Right ventricle myocardium inferior (tissue), 1 donor: Measurements from ENCODE around the gene ANKRD30A. TPM values are rescaled to one million over a fixed set of nuclear protein-coding genes. Genes with fewer than 3 reads are reported as not detected.
"Not testable (repeated sequence)": the region's sequence is repeated elsewhere in the genome, so short reads cannot be mapped to it uniquely, and the experiment has no call there.

ENCODE experiments used
- ATAC-seq: fragments of 200-7000 bp; cut with Tn5 transposase; one replicate; pipeline ENCODE4 v1.9.1; 2020; ENCODE audit warnings: mild to moderate bottlenecking, moderate library complexity
- DNase-seq: peaks from one replicate; pipeline ENCODE4 v3.0.0; 2021; ENCODE audit errors: missing footprints
- intact Hi-C: fragments of 100-400 bp; cut with DNase I; formaldehyde crosslinking; loops from one replicate; pipeline ENCODE4 v1.11.0; 2022
- total RNA-seq: library from RNA; stranded (reverse); fragmentation: NEBNext Ultra II Directional; extraction: Animal tissue kit (Norgen Biotek cat#: 25700); gene quantifications from one replicate; pipeline ENCODE4 v1.2.1, GENCODE V29; 2021
- donor health status: DM: no; HTN: yes; CAD: no; lungs with severe emphysema.

The ANKRD30A gene
- total RNA-seq, 1 donor from 2014 or later: not detected

DNA sequence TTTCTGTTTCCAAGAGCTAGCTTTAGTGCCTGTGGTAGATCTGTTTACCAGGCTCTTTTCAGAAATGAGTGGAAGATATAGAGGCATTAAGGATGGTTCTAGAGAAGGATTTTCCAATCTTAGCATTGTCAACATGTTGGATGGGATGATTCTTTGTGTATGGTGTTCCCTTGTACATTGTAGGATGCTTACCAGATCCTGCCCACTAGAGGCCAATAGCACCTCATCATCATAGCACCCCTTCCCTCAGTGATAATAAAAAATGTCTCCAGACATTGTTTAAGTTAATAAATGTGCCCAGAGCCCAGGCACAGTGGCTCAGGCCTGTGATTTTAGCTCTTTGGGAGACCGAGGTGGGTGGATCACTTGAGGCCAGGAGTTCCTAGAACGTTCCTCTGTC, 121.2 kb downstream of the ANKRD30A start:
- ATAC-seq (no peak), DNase-seq (no peak)
- intact Hi-C loops: no loop called here

DNA sequence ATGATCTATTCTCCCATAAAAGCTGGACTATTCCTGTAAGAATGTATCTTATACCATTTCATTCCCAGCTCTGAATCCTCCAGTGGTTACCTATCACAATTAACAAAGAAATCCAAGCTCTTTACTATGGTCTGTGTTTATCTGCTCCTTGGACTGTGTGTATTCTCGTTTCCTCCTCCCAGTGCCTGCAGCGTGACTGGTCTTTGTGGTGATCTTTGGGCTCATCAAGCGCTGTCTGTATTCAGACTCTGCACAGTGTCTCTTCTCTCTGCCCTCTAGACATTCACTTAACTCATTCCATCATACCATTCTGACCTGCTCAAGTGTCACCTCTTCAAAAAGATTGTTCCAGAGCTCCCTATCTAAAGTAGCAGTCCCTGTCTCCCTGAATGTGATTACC, 130.4 kb downstream of the ANKRD30A start:
- DNase-seq, intact Hi-C loops, ATAC-seq: not testable (repeated sequence)

DNA sequence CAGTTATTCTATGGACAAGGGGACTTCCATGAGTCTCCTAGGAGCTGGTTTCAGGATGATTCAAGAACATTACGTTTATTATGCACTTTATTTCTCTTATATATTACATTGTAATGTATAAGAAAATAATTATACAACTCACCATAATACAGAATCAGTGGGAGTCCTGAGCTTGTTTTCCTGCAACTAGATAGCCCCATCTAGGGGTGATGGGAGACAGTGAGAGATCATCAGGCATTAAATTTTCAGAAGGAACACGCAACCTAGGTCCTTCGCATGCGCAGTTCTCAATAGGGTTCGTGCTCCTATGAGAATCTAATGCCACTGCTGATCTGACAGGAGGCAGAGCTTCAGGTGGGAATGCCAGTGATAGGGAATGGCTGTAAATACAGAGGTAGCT, 137.9 kb downstream of the ANKRD30A start:
- DNase-seq (no peak), ATAC-seq (no peak)
- intact Hi-C loops: no loop called here

DNA sequence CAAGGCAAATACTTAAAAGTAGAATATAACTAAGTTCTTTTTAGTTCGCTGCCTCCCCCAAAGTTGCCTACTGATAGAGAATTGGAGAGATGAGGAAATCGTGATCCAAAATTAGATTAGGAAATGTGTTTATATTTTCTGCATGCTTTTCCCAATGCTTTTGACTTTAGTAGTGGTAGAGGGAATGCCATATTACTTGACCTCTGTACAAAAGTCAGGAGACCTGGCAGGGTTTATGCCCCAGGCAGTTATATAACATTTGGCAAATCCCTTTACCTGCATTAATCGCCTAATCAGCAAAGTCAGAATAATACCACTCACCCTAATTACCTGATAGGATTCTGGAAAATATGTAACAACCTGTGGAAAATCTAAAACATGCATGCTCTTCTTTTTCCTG, 142.9 kb downstream of the ANKRD30A start:
- no peak for DNase-seq
- intact Hi-C loops: no loop called here
- ATAC-seq: no peak

DNA sequence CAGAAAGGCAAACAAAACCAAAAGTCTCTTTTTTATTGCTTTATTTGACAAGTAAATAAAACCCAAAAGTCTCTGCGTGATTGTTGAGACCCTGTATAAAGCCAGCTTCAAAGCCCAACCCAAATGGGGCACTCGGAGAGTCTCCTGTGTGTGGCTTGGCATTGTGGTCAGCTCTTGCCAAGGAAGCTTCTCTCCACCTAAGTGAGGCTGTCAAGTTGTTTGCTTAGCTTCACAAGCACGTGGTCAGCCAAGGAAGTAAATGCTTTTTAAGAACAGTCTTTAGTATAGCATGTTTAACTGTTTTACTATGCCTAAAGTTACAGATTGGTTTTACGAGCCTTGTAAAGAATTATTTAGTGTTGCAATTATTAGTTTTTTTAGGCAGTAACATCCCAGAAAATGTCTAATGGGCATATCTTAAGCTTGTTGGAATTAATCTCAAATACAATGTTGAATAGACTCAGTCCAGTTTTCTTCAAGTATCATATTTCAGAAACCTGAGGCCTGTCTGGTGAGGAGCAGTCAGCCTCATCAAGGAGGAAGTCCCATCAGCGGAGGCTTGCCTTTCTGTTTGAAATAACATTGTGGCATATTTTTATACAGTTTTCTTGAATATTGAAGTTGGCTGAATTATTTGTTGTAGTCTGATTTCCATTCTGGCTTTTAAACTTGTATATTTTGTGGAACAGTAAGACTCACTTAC, 144.3 kb downstream of the ANKRD30A start:
- no peak for ATAC-seq
- intact Hi-C loops: no loop called here
- no peak for DNase-seq

DNA sequence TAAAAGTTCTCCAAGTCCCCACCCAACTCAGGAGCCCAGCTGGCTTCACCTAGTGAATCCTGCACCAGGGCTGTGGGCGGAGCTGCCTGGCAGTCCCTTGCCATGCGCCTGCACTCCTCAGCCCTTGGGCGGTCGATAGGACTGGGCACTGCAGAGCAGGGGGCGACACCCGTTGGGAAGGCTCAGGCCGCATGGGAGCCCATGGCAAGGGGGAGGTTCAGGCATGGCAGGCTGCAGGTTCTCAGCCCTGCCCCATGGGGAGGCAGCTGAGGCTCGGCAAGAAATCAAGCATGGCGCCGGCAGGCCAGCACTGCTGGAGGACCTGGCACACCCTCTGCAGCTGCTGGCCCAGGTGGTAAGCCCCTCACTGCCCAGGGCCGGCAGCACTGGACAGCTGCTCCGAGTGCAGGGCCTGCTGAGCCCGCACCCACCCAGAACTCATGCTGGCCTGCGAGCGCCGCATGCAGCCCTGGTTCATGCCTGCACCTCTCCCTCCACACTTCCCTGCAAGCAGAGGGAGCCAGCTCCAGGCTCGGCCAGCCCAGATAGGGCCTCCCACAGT, 149.9 kb downstream of the ANKRD30A start:
- DNase-seq (no peak), ATAC-seq (no peak)
- intact Hi-C loops: no loop called here

DNA sequence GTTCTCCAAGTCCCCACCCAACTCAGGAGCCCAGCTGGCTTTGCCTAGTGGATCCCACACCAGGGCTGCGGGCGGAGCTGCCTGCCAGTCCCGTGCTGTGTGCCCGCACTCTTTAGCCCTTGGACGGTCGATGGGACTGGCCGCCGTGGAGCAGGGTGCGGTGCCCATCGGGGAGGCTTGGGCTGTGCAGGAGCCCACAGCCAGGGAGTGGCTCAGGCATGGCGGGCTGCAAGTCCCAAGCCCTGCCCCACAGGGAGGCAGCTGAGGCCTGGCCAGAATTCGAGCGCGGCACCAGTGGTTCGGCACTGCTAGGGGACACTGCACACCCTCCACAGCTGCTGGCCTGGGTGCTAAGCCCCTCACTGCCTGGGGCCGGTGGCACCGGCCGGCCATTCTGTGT, 159.7 kb downstream of the ANKRD30A start:
- ATAC-seq (no peak), DNase-seq (no peak)
- intact Hi-C loops: no loop called here

DNA sequence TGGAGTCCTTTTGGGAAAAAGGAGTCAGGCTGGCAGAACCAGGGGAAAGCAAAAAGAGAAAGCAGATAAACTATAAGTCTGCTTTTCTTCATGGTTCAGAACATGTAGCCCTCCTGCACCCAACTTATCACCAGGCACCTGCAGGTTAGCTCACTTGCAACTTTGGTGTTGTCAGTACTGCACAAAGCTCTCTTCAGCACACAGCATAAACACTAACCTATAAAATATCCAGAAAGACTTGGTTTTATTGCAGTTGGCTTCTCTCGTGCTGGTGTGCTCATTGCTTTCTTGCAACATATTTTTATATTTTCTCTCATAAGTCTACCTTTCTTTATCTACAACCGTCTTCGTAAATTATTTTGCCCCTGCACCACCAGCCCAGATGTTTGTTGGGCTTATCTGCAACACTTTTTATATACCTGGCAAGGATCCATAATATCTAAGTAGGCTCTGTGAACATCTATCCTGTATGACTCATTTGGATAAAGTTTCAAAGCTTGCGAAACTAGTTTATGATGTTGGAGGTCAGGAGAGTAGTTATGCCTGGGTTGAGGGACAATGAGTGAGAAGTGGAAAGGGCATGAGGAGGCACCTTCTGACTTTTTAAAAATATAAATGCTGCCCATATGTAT, 164.6 kb downstream of the ANKRD30A start:
- DNase-seq (no peak), ATAC-seq (no peak)
- intact Hi-C loops: no loop called here

DNA sequence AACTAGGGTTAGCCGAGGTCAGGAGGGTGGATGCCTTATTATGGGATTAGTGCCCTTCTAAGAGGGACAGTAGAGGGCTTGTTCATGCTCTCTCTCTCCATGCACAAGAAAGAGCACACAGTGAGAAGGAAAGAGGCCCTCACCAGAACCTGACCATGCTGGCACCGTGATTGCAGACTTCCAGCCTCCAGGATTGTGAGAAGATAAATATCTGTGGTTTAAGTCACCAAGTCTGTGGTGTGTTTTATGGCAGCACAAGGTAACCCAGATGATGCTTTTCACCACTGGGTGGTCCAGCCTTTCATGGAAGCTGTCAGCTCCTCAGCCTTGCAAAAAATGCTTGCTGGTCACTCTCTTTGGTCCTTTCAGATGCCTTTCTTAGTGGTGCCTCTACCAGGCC, 175.9 kb downstream of the ANKRD30A start:
- ATAC-seq: no peak
- intact Hi-C loops: no loop called here
- DNase-seq: no peak

DNA sequence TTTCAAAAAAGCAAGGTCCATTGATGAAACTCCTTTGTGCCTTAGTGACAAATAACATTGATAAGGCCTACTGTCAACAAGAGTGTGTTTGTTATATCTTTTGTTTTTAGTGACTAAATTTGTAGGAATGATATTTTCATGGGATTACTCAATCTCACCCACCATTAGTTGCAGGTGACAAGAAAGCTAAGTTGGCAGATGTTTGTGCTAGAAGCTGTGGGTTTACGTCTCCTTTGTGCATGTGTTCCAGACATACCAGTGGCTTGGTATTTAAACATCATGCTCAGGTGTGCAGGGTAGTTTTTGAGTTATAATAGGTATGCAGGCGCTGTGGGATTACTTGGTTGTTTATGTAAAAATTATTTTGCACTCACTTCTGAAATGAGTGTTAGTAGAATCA, 178.6 kb downstream of the ANKRD30A start:
- ATAC-seq (no peak), DNase-seq (no peak)
- intact Hi-C loops: no loop called here

DNA sequence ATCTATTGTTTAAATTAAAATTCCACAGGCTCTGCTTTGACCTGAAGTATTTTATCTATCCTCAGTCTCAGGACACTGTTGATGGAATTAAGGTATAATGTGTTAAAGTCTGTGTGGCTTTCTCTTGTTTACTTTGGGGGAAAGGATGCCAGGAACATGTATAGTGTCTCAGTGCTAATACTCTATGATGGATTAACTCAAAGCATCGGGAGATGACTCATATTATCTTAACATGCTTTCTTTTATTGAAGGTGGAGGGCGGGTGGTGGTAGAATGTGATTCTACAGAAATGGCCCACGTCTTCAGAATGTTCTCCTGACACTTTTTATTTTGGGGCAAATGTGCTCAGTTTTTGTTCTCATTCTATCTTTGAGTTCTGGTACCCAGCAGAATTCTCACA, 189.0 kb downstream of the ANKRD30A start:
- intact Hi-C loops: no loop called here
- no peak for DNase-seq

DNA sequence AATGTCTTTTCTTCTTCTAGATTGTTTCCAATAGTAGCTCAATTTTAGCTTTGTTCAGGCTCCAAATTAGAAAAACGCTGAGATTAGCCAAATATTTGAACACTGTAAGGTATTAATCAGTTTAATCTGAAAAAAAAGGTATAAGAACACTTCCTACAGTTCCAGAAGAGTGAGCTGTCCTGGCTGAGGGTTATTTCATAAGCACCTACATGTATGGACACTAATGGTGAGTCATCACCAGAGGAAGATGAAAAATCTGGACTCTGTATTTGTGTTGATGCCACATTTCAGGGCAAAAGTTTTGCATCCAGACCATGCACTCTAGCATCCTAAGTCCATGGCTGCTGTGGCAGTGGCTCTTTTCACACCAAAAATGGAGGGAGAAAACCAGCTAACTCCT, 189.5 kb downstream of the ANKRD30A start:
- DNase-seq: no peak
- ATAC-seq: no peak
- intact Hi-C loops: no loop called here

More for the DNA sequence above, 189.0 kb downstream of the ANKRD30A start:
- no peak for ATAC-seq

DNA sequence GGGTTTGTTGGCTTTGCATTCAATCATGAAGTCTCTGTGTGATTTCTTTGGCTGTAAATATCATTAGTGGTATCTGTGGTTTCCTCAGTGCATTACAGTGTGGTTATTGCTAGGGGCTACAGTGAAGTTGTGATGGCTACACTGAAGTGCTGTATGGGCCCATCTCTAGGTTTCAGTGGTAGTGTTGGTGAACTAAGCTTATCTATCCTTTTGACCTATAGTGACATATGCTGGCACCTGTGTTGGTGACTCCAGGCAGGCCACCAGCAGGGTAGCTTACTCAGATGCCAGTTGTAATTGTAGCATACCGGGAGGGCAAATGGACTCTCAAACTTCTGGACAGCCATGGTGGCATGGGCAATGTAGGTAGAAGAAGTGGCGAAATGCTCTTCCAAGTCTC, 219.0 kb downstream of the ANKRD30A start:
- DNase-seq (no peak), ATAC-seq (no peak)
- intact Hi-C loops: no loop called here

DNA sequence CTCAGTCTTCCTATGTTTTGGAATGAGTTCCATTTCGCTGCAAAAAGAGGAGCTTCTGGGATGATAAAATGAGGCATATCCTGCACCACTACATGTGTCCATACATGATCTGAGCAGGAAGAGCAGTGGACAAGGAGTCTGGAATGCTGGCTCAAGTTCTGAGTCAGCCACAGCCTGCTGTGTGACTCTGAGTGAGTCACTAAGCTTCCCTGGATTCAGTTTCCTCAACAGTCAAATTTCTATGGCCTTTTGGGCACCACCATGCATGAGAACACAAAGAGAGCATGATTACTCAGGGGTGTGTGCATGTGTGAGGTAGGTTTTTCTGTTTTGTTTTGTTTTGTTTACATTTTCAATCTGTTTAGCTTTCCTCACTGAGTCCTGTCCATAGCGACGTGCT, 254.6 kb downstream of the ANKRD30A start:
- intact Hi-C loops: no loop called here
- no peak for DNase-seq
- no peak for ATAC-seq

DNA sequence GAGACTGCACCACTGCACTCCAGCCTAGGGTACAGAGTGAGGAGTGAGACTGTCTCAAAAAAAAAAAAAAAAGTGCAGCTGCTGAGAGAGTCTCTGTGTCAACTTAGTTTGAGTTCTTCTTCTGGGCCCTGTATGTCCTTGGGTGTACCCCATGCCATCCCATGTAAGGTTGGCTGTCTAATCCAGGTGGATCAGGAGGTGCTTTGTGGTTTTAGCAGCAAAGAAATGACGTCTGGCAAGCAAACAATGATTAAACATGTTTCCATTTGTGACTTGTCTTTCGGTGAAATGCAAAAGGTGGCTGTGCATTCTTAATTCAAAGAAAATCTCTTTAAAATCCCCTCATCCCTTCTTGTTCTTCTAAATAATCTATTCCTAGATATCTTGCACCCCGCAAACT, 255.9 kb downstream of the ANKRD30A start:
- no peak for ATAC-seq

DNA sequence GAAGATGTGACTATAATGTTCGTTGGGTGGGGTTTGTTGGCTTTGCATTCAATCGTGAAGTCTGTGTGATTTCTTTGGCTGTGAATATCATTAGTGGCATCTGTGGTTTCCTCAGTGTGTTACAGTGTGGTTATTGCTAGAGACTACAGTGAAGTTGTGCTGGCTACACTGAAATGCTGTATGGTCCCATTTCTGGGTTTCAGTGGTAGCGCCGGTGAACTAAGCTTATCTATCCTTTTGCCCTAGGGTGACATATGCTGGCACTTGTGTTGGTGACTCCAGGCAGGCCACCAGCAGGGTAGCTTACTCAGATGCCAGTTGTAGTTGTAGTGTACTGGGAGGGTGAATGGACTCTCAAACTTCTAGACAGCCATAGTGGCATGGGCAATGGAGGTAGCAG, 259.5 kb downstream of the ANKRD30A start:
- intact Hi-C loops: no loop called here
- no peak for DNase-seq
- ATAC-seq: no peak

More for the DNA sequence above, 255.9 kb downstream of the ANKRD30A start:
- no peak for DNase-seq
- intact Hi-C loops: no loop called here

DNA sequence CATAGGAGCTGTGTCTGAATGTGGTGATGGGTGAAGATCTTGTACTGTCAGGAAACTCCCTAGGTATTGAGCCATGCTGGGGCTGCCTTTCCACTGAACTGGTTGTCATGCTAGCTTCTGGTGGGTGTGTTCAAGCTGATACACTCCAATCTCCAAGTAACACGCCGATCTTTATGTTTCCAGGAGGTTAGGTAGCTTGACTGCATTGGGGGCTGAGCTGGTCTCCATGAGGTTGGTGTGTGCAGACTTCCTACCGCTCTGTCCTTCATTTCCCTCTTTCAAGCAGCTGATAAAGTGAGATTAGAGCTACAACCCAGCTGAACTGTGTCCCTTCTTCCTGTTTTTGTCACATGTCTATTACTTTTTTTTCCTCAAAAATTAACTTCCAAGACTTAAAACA, 265.5 kb downstream of the ANKRD30A start:
- DNase-seq (no peak), ATAC-seq (no peak)
- intact Hi-C loops: no loop called here

DNA sequence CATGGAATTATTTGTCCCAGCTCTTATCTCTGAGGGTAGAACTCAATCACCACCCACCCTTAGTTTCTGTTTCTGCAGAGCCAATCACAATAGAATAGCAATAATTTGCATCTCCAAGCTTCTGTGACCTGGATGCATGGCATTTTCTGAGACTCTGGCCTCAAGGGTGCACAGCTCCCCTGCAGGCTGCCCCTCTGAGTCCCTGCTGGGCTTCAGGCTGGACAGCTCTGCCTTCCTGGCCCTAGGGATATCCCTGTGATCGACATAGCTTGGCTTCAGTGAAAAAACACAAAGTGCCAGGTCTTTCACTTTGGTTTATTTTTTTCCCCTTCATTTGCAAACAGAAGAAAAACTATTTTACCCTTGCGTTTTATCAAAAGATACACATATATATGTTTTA, 275.4 kb downstream of the ANKRD30A start:
- ATAC-seq, DNase-seq, intact Hi-C loops: not testable (repeated sequence)

DNA sequence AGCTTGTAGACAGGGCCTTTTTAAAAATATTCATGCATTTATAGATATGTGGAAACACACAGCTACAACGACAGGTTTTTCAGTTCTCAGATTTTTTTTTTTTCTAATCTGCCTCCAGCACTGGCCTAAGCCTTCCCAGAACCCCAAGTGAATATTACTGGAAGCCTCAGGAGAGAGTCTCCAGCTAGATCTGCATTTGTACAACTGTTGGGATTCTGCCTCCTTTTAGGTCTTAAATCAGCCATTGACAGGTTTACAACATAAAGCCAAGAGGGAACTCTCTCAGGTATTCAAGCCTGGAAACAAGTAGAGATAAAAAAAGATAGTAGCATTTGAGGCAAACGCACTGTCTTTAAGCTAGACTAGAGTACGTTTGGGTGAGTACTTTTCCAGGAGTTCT, 275.8 kb downstream of the ANKRD30A start:
- ATAC-seq (no peak), DNase-seq (no peak)
- intact Hi-C loops: no loop called here

DNA sequence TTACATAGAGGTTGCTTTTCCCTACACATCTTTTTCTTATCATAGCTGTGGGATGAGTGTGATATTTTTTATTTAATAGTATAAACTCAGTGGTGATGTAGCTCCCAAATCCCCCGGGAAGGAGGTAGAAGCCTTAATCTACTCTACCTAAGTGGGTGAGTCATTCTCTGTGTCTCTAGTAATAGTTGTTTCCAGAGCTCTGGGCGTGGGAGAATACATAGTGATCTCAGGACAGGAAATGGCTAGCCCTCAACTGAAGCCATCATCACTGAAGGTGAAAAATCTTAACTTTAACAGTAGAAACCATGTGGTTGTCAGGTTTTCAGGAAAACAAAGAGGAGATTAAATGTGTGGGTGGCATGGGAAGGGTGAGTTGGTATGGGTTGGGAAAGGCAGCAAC, 278.4 kb downstream of the ANKRD30A start:
- ATAC-seq: no peak

More for the DNA sequence above, 278.4 kb downstream of the ANKRD30A start:
- no peak for DNase-seq
- intact Hi-C loops: no loop called here
